ENCODE measurements around the gene CD14. TPM values are rescaled to one million over a fixed set of nuclear protein-coding genes. Genes with fewer than 3 reads are reported as not detected.
"Not testable (repeated sequence)": the region's sequence is repeated elsewhere in the genome, so short reads cannot be mapped to it uniquely, and the experiment has no call there.

The CD14 gene
- total RNA-seq, 4 donors from 2014 or later, result 0.51 to 48.5 (median 34.0) TPM

GRCh38 chr5:140609126-140609525, 23.8 kb downstream of the CD14 start:
- peak in 1 of 2 donors; percentile 32 for DNase-seq
- Histone ChIP-seq H3K9me3 (no peaks in the 10 kb centered on the region), H3K27me3 (no peaks in the 10 kb centered on the region), H3K4me1 (no peaks in the 10 kb centered on the region), H3K36me3 (no peaks in the 10 kb centered on the region), H3K4me3 (no peak overlapping the region), H3K27ac (no peak overlapping the region)
- TF ChIP-seq POLR2A (IDR thresholded peaks at IDR 0.05), result no peak
- TF ChIP-seq, protein P1, sequence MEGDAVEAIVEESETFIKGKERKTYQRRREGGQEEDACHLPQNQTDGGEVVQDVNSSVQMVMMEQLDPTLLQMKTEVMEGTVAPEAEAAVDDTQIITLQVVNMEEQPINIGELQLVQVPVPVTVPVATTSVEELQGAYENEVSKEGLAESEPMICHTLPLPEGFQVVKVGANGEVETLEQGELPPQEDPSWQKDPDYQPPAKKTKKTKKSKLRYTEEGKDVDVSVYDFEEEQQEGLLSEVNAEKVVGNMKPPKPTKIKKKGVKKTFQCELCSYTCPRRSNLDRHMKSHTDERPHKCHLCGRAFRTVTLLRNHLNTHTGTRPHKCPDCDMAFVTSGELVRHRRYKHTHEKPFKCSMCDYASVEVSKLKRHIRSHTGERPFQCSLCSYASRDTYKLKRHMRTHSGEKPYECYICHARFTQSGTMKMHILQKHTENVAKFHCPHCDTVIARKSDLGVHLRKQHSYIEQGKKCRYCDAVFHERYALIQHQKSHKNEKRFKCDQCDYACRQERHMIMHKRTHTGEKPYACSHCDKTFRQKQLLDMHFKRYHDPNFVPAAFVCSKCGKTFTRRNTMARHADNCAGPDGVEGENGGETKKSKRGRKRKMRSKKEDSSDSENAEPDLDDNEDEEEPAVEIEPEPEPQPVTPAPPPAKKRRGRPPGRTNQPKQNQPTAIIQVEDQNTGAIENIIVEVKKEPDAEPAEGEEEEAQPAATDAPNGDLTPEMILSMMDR (IDR thresholded peaks at IDR 0.05), result no peak
- intact Hi-C loops (cut with DNase I; ENCODE audit: low total_unique reads), result no loop called here

GRCh38 chr5:140608722-140609121, 24.3 kb downstream of the CD14 start:
- Histone ChIP-seq H3K27me3 (no peaks in the 10 kb centered on the region), H3K9me3 (no peaks in the 10 kb centered on the region), H3K4me1 (no peaks in the 10 kb centered on the region), H3K27ac (no peak overlapping the region), H3K4me3 (no peak overlapping the region), H3K36me3 (no peaks in the 10 kb centered on the region)
- TF ChIP-seq, protein P1 (IDR thresholded peaks at IDR 0.05), result no peak
- no peak for TF ChIP-seq POLR2A (IDR thresholded peaks at IDR 0.05)
- intact Hi-C loops (cut with DNase I; ENCODE audit: low total_unique reads), result no loop called here
- DNase-seq, result no peak

GRCh38 chr5:140607031-140607430, 25.9 kb downstream of the CD14 start:
- intact Hi-C loops (cut with DNase I; ENCODE audit: low total_unique reads), result no loop called here
- H3K27me3 ChIP-seq, result no peaks in the 10 kb centered on the region
- no peak for DNase-seq

DNA sequence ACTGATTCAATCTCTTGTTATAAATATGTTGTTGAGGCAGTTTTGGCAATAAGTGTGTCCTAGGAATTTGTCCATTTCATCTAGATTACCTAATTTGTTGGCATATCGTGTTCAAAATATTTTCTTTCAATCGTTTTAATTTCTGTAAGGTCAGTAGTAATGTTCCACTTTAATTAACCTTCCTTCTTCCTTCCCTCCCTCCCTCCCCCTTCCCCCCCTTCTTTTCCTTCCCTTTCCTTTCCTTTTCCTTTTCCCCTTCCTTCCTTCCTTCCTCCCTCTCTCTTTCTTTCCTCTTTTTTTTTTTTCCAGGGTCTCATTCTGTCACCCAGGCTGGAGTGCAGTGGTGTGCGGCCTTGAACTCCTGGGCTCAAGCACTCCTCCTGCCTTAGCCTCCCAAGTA, 27.1 kb downstream of the CD14 start:
- Histone ChIP-seq H3K36me3 (no peaks in the 10 kb centered on the region), H3K4me3 (no peak overlapping the region), H3K9me3 (no peaks in the 10 kb centered on the region), H3K27me3 (no peaks in the 10 kb centered on the region), H3K4me1 (no peaks in the 10 kb centered on the region), H3K27ac (no peak overlapping the region)
- no peak for DNase-seq
- no peak for TF ChIP-seq POLR2A (IDR thresholded peaks at IDR 0.05)
- TF ChIP-seq, protein P1 (IDR thresholded peaks at IDR 0.05), result no peak
- intact Hi-C loops (cut with DNase I; ENCODE audit: low total_unique reads), result no loop called here

More at GRCh38 chr5:140607031-140607430, 25.9 kb downstream of the CD14 start:
- Histone ChIP-seq H3K27ac (no peak overlapping the region), H3K36me3 (no peaks in the 10 kb centered on the region), H3K9me3 (no peaks in the 10 kb centered on the region), H3K4me3 (no peak overlapping the region), H3K4me1 (no peaks in the 10 kb centered on the region)
- TF ChIP-seq, protein P1 (IDR thresholded peaks at IDR 0.05), result no peak
- TF ChIP-seq POLR2A (IDR thresholded peaks at IDR 0.05), result no peak

DNA sequence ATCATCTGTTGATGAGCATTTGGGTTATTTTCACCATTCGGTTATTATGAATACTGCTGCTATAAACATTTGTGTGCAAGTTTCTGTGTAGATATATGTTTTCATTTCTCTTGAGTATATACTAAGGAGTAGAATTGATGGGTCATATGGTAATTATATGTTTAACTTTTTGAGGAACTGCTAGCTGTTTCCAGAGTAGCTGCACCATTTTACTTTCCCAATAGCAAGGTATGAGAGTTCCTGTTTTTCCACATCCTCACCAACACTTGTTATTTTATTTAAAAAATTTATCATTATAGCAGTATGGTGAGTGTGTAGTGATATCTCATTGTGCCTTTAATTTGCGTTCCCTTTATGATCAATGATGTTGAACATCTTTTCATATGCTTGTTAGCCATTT, 29.2 kb downstream of the CD14 start:
- H3K4me3 ChIP-seq, result no peak overlapping the region
- no peaks in the 10 kb centered on the region for H3K9me3 ChIP-seq
- no peak for TF ChIP-seq POLR2A (IDR thresholded peaks at IDR 0.05)
- TF ChIP-seq, protein P1 (IDR thresholded peaks at IDR 0.05), result no peak
- H3K27ac ChIP-seq, result no peak overlapping the region
- H3K27me3 ChIP-seq, result no peaks in the 10 kb centered on the region
- H3K4me1 ChIP-seq, result no peaks in the 10 kb centered on the region
- H3K36me3 ChIP-seq, result no peaks in the 10 kb centered on the region
- intact Hi-C loops (cut with DNase I; ENCODE audit: low total_unique reads), result no loop called here
- DNase-seq, result no peak

DNA sequence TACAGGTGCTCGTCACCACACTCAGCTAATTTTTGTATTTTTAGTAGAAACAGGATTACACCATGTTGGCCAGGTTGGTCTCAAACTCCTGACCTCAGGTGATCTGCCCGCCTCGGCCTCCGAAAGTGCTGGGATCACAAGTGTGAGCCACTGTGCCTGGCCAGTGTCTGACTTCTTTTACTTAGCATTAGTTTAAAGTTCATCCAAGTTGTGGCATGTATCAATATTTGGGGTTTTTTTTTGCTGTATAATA, 29.6 kb downstream of the CD14 start:
- H3K36me3 ChIP-seq; DNase-seq; H3K27ac ChIP-seq; H3K4me3 ChIP-seq; intact Hi-C loops (cut with DNase I; ENCODE audit: low total_unique reads); H3K27me3 ChIP-seq; H3K9me3 ChIP-seq; H3K4me1 ChIP-seq: not testable (repeated sequence)
